Neuronal stem cell (in vitro differentiated cells): ENCODE results near the gene PCDHB5.
"Not testable (repeated sequence)": the region's sequence is repeated elsewhere in the genome, so short reads cannot be mapped to it uniquely, and the experiment has no call there.

Experiments
- DNase-seq: peaks from one replicate; pipeline ENCODE4 v3.0.0-alpha.2; 2013; ENCODE audit warnings: low spot score
- H2AFZ ChIP-seq: one replicate; pipeline ENCODE4 v1.6.1; 2013; ENCODE audit warnings: mild to moderate bottlenecking, low read length, inconsistent platforms
- H2AK5ac ChIP-seq: 2 replicates; pipeline ENCODE4 v1.6.1; 2013; ENCODE audit warnings: low read depth, mild to moderate bottlenecking, inconsistent platforms, low read length, moderate library complexity, mixed read lengths
- H2BK120ac ChIP-seq: 2 replicates; pipeline ENCODE4 v1.6.1; 2013; ENCODE audit warnings: low read depth, mild to moderate bottlenecking, inconsistent platforms, low read length, moderate library complexity, mixed read lengths
- H2BK12ac ChIP-seq: one replicate; pipeline ENCODE4 v1.6.1; 2013; ENCODE audit warnings: low read length, inconsistent platforms
- H2BK15ac ChIP-seq: 2 replicates; pipeline ENCODE4 v1.6.1; 2013; ENCODE audit warnings: mild to moderate bottlenecking, low read length, inconsistent platforms, mixed read lengths
- H2BK5ac ChIP-seq: one replicate; pipeline ENCODE4 v1.6.1; 2013; ENCODE audit warnings: inconsistent platforms, mild to moderate bottlenecking, low read length, moderate library complexity
- H3K14ac ChIP-seq: one replicate; pipeline ENCODE4 v1.6.1; 2013; ENCODE audit warnings: low read length, inconsistent platforms
- H3K18ac ChIP-seq: 2 replicates; pipeline ENCODE4 v1.6.1; 2013; ENCODE audit warnings: low read length, inconsistent platforms
- H3K23ac ChIP-seq: 2 replicates; pipeline ENCODE4 v1.6.1; 2013; ENCODE audit warnings: low read depth, mild to moderate bottlenecking, mixed read lengths, low read length, inconsistent platforms; ENCODE audit not compliant: poor library complexity
- H3K27ac ChIP-seq: replicated peaks from 3 replicates; pipeline ENCODE4 v1.5.1; 2013; ENCODE audit warnings: low read length, inconsistent platforms
- H3K27me3 ChIP-seq, 3 experiments: 2 replicates each; pipeline ENCODE4 v1.6.1; 2013; ENCODE audit warnings: low read length in 3 of 3, mild to moderate bottlenecking in 2 of 3, inconsistent platforms in 1 of 3, low read depth in 1 of 3, mixed read lengths in 1 of 3, moderate library complexity in 1 of 3; ENCODE audit not compliant: control insufficient read depth in 3 of 3, insufficient read depth in 3 of 3
- H3K36me3 ChIP-seq, 2 donors: replicated peaks in 1 of 2; 2 replicates each; pipeline ENCODE4 v1.6.1; 2013; ENCODE audit warnings: low read length in 2 of 2; ENCODE audit not compliant: control insufficient read depth in 2 of 2, insufficient read depth in 2 of 2
- H3K4ac ChIP-seq: 2 replicates; pipeline ENCODE4 v1.6.1; 2013; ENCODE audit warnings: inconsistent platforms, mild to moderate bottlenecking, low read length, moderate library complexity
- H3K4me1 ChIP-seq, 2 donors: 1 replicate in 1 of 2; 2 replicates in 1 of 2; pipeline ENCODE4 v1.6.1; 2013; ENCODE audit warnings: low read length in 2 of 2, low read depth in 1 of 2; ENCODE audit not compliant: control insufficient read depth in 2 of 2, insufficient read depth in 1 of 2
- H3K4me2 ChIP-seq: one replicate; pipeline ENCODE4 v1.6.1; 2013; ENCODE audit warnings: mild to moderate bottlenecking, low read length, inconsistent platforms; ENCODE audit not compliant: insufficient read depth, poor library complexity, severe bottlenecking
- H3K4me3 ChIP-seq, 2 donors: 2 replicates each; pipeline ENCODE4 v1.5.1; 2013; ENCODE audit warnings: low read length in 2 of 2, mild to moderate bottlenecking in 2 of 2, inconsistent platforms in 1 of 2, moderate library complexity in 1 of 2
- H3K79me1 ChIP-seq: one replicate; pipeline ENCODE4 v1.6.1; 2013; ENCODE audit warnings: low read depth, mild to moderate bottlenecking, inconsistent platforms, low read length, moderate library complexity
- H3K9ac ChIP-seq: one replicate; pipeline ENCODE4 v1.6.1; 2013; ENCODE audit warnings: mild to moderate bottlenecking, low read depth, low read length, inconsistent platforms; ENCODE audit not compliant: poor library complexity
- H3K9me3 ChIP-seq, 2 donors: replicated peaks in 1 of 2; 2 replicates each; pipeline versions ENCODE3 to v1.6.1; 2013; ENCODE audit warnings: low read length in 2 of 2, mild to moderate bottlenecking in 2 of 2, inconsistent platforms in 1 of 2, low read depth in 1 of 2, mixed read lengths in 1 of 2, moderate library complexity in 1 of 2; ENCODE audit not compliant: control insufficient read depth in 2 of 2, insufficient read depth in 1 of 2
- H4K8ac ChIP-seq: one replicate; pipeline ENCODE4 v1.6.1; 2013; ENCODE audit warnings: low read depth, mild to moderate bottlenecking, inconsistent platforms, low read length, moderate library complexity
- H4K91ac ChIP-seq: one replicate; pipeline ENCODE4 v1.6.1; 2013; ENCODE audit warnings: low read length, low read depth, mild to moderate bottlenecking, inconsistent platforms; ENCODE audit not compliant: poor library complexity
- WGBS, 2 donors: extraction: QIAGEN DNeasy Blood & Tissue Kit; methylation state at CpG; one replicate each; pipeline ENCODE4 v1.1.7; 2013; ENCODE audit warnings: missing lambda C conversion rate in 2 of 2, mixed read lengths in 1 of 2; ENCODE audit not compliant: insufficient read length in 2 of 2, insufficient replicate concordance in 1 of 2; ENCODE audit errors: extremely low coverage in 2 of 2; 5-methylcytosine and 5-hydroxymethylcytosine counted together

Gene PCDHB5

DNA sequence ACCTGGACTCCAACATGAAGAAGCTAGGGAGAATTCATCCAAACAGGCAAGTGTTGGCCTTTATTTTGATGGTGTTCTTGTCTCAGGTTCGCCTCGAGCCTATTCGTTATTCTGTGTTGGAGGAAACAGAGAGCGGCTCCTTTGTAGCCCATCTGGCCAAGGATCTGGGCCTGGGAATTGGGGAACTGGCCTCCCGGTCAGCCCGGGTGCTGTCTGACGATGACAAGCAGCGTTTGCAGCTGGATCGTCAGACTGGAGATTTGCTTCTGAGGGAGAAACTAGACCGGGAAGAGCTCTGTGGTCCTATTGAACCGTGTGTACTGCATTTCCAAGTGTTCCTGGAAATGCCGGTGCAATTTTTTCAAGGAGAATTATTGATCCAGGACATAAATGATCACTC lies 13.0 kb upstream of the PCDHB5 start:
- no peaks in the 10 kb centered on the region for H3K4me1 ChIP-seq
- no peak overlapping the region for H3K4me3 ChIP-seq

DNA sequence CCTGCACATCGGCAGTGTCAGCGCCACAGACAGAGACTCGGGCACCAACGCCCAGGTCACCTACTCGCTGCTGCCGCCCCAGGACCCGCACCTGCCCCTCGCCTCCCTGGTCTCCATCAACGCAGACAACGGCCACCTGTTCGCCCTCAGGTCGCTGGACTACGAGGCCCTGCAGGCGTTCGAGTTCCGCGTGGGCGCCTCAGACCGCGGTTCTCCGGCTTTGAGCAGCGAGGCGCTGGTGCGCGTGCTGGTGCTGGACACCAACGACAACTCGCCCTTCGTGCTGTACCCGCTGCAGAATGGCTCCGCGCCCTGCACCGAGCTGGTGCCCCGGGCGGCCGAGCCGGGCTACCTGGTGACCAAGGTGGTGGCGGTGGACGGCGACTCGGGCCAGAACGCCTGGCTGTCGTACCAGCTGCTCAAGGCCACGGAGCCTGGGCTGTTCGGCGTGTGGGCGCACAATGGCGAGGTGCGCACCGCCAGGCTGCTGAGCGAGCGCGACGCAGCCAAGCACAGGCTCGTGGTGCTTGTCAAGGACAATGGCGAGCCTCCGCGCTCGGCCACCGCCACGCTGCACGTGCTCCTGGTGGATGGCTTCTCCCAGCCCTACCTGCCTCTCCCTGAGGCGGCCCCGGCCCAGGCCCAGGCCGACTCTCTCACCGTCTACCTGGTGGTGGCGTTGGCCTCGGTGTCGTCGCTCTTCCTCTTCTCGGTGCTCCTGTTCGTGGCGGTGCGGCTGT lies 11.4 kb upstream of the PCDHB5 start:
- H3K36me3 ChIP-seq, H3K27me3 ChIP-seq, H3K23ac ChIP-seq, H3K14ac ChIP-seq, H2BK120ac ChIP-seq, H3K4me1 ChIP-seq, H3K9ac ChIP-seq, DNase-seq, H3K4me2 ChIP-seq, H3K4me3 ChIP-seq, H2AFZ ChIP-seq, H4K91ac ChIP-seq, H2BK15ac ChIP-seq, H3K27ac ChIP-seq, H3K18ac ChIP-seq, H2BK5ac ChIP-seq, H3K79me1 ChIP-seq, H3K4ac ChIP-seq, H2BK12ac ChIP-seq, H2AK5ac ChIP-seq, H4K8ac ChIP-seq: not testable (repeated sequence)
- H3K9me3 ChIP-seq = peaks cover 9 to 14% of the 10 kb centered on the region in 2 donors
- no CpG with 5 or more reads among the region's 73 CpGs for WGBS, 2 donors

More for the DNA sequence above, 13.0 kb upstream of the PCDHB5 start:
- H3K27me3 ChIP-seq = no peaks in the 10 kb centered on the region
- no peaks in the 10 kb centered on the region for H3K36me3 ChIP-seq
- no CpG with 5 or more reads among the region's 12 CpGs for WGBS, 2 donors
- no peak for DNase-seq
- H2BK120ac ChIP-seq = no peak overlapping the region
- H2BK15ac ChIP-seq = no peak overlapping the region
- H3K27ac ChIP-seq = no peak overlapping the region
- H3K23ac ChIP-seq = no peak overlapping the region
- H3K79me1 ChIP-seq = no peaks in the 10 kb centered on the region
- H3K9me3 ChIP-seq = peaks cover 9 to 14% of the 10 kb centered on the region in 2 donors
- H3K14ac ChIP-seq = no peak overlapping the region
- H2AK5ac ChIP-seq = no peak overlapping the region
- no peak overlapping the region for H4K8ac ChIP-seq
- no peak overlapping the region for H2AFZ ChIP-seq
- H4K91ac ChIP-seq = no peak overlapping the region
- no peak overlapping the region for H3K18ac ChIP-seq
- no peak overlapping the region for H3K9ac ChIP-seq
- H3K4me2 ChIP-seq = no peak overlapping the region
- H3K4ac ChIP-seq = no peak overlapping the region
- no peak overlapping the region for H2BK5ac ChIP-seq
- H2BK12ac ChIP-seq = no peak overlapping the region

DNA sequence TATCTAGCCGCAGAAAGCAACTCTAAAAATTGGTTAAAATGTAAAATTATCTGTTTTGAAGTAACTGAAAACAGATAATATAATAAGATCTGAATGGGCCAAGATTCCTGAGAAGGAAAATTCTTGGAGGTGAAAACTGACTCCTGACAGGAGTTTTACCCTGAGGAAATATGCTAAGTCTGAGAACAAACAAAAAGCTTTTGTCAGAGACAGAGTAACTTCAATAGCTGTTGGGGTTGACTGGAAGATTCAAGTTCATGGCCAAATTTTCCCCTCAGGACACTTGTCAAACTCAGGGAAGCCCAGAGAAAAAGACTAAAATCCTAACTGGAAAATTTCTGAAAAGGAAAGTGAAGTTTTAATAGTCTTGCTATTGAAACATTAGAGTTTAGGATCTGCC lies 7.7 kb upstream of the PCDHB5 start:
- no peak overlapping the region for H2BK15ac ChIP-seq
- H3K79me1 ChIP-seq = no peaks in the 10 kb centered on the region
- H2AK5ac ChIP-seq = no peak overlapping the region
- H3K36me3 ChIP-seq = no peaks in the 10 kb centered on the region
- no peak overlapping the region for H3K4me3 ChIP-seq
- no peak overlapping the region for H2BK120ac ChIP-seq
- DNase-seq = no peak
- no peaks in the 10 kb centered on the region for H3K4me1 ChIP-seq
- H3K27me3 ChIP-seq = no peaks in the 10 kb centered on the region
- H4K8ac ChIP-seq = no peak overlapping the region
- no peak overlapping the region for H3K27ac ChIP-seq
- H4K91ac ChIP-seq = no peak overlapping the region
- H2BK5ac ChIP-seq = no peak overlapping the region
- H2AFZ ChIP-seq = no peak overlapping the region
- peaks cover 5 to 7% of the 10 kb centered on the region in 2 donors for H3K9me3 ChIP-seq
- no peak overlapping the region for H3K23ac ChIP-seq
- no peak overlapping the region for H3K4me2 ChIP-seq
- H2BK12ac ChIP-seq = no peak overlapping the region
- no peak overlapping the region for H3K18ac ChIP-seq
- H3K14ac ChIP-seq = no peak overlapping the region
- H3K4ac ChIP-seq = no peak overlapping the region
- H3K9ac ChIP-seq = no peak overlapping the region
- WGBS, 2 donors = no CpG with 5 or more reads among the region's 1 CpG

DNA sequence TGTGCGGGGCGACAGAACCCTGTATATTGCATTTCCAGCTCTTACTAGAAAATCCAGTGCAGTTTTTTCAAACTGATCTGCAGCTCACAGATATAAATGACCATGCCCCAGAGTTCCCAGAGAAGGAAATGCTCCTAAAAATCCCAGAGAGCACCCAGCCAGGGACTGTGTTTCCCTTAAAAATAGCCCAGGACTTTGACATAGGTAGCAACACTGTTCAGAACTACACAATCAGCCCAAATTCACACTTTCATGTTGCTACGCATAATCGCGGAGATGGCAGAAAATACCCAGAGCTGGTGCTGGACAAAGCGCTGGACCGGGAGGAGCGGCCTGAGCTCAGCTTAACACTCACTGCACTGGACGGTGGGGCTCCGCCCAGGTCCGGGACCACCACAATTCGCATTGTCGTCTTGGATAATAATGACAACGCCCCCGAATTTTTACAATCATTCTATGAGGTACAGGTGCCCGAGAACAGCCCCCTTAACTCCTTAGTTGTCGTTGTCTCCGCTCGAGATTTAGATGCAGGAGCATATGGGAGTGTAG lies 786 bp downstream of the PCDHB5 start:
- no peaks in the 10 kb centered on the region for H3K79me1 ChIP-seq
- H2BK12ac ChIP-seq = no peak overlapping the region
- no peak overlapping the region for H4K91ac ChIP-seq
- no peak overlapping the region for H4K8ac ChIP-seq
- no peak overlapping the region for H2BK15ac ChIP-seq
- WGBS, 2 donors = no CpG with 5 or more reads among the region's 19 CpGs
- H3K36me3 ChIP-seq = peaks cover 0 to 3% of the 10 kb centered on the region in 2 donors
- DNase-seq = no peak
- no peak overlapping the region for H3K14ac ChIP-seq
- no peak overlapping the region for H2AFZ ChIP-seq
- H3K4me1 ChIP-seq = no peaks in the 10 kb centered on the region
- H3K4ac ChIP-seq = no peak overlapping the region
- H3K27ac ChIP-seq = no peak overlapping the region
- no peak overlapping the region for H3K18ac ChIP-seq
- no peaks in the 10 kb centered on the region for H3K27me3 ChIP-seq
- no peak overlapping the region for H2BK5ac ChIP-seq
- H2AK5ac ChIP-seq = no peak overlapping the region
- H3K4me3 ChIP-seq = peak overlapping the region; percentile 44 to 73
- H3K9ac ChIP-seq = no peak overlapping the region
- no peak overlapping the region for H3K4me2 ChIP-seq
- H3K9me3 ChIP-seq = peaks cover 10 to 42% of the 10 kb centered on the region in 2 donors
- no peak overlapping the region for H3K23ac ChIP-seq
- H2BK120ac ChIP-seq = no peak overlapping the region
